ENCODE results near the gene SRGAP1.

GRCh38 chr12:64086946-64087345, 242.4 kb downstream of the SRGAP1 start:
- TF ChIP-seq POLR2AphosphoS5 (IDR thresholded peaks at IDR 0.05; ENCODE audit: low read depth, low read length) (no peak), TAF1 (IDR thresholded peaks at IDR 0.05; ENCODE audit: borderline replicate concordance, insufficient read depth, low read length) (no peak), SIN3A (IDR thresholded peaks at IDR 0.05; ENCODE audit: borderline replicate concordance, insufficient read depth, low read length) (no peak)

Data from PFSK-1 (cell line).